K562 (cell line): Measurements from ENCODE around the gene KLRC4. TPM values are rescaled to one million over a fixed set of nuclear protein-coding genes. Genes with fewer than 3 reads are reported as not detected.

Experiments
- ELK3 ChIP-seq: fragments of 450-650 bp; formaldehyde crosslinking; IDR thresholded peaks from 2 replicates; pipeline ENCODE4 v1.4.0; 2020; ENCODE audit warnings: mild to moderate bottlenecking
- ETS2 ChIP-seq: IDR thresholded peaks from 2 replicates; pipeline ENCODE4 v1.6.1; 2016; ENCODE audit warnings: borderline replicate concordance, missing genetic modification characterization, mild to moderate bottlenecking, moderate library complexity, missing compliant biosample characterization; ENCODE audit not compliant: poor library complexity, severe bottlenecking
- HMGN3 ChIP-seq: IDR thresholded peaks from 2 replicates; pipeline ENCODE4 v1.6.1; 2011; ENCODE audit warnings: borderline replicate concordance, low read depth, mild to moderate bottlenecking, mixed read lengths, low read length; ENCODE audit not compliant: insufficient read length; ENCODE audit errors: extremely low read depth
- MAFF ChIP-seq: IDR thresholded peaks from 2 replicates; pipeline ENCODE4 v1.6.1; 2012; ENCODE audit warnings: low read length, improper control_type of control experiment
- PREB ChIP-seq: sonication (generic); formaldehyde crosslinking; IDR thresholded peaks from 2 replicates; pipeline ENCODE4 v1.8.1; 2023; ENCODE audit warnings: mild to moderate bottlenecking, missing genetic modification reagents
- ZBTB17 ChIP-seq: fragments of 450-650 bp; formaldehyde crosslinking; IDR thresholded peaks from 2 replicates; pipeline ENCODE4 v1.4.0; 2020; ENCODE audit warnings: mild to moderate bottlenecking
- ZNF384 ChIP-seq: IDR thresholded peaks from 2 replicates; pipeline ENCODE4 v1.6.1; 2012; ENCODE audit warnings: low read depth, low read length, improper control_type of control experiment
- ZNF41 ChIP-seq: fragments of 250-450 bp; sonication (Bioruptor Pico); conservative IDR thresholded peaks from 2 replicates; pipeline ENCODE4 v1.4.0; 2020; ENCODE audit warnings: mild to moderate bottlenecking
- ZNF507 ChIP-seq: conservative IDR thresholded peaks from 2 replicates; pipeline ENCODE4 v1.6.1; 2017; ENCODE audit warnings: missing genetic modification characterization, missing compliant biosample characterization
- ZZZ3 ChIP-seq: fragments of 450-650 bp; IDR thresholded peaks from 2 replicates; pipeline ENCODE4 v1.6.1; 2016; ENCODE audit warnings: antibody characterized with exemption, mild to moderate bottlenecking, moderate library complexity
- polyA plus RNA-seq, 8 experiments: library from polyadenylated mRNA; depleted of rRNA in 4 of 8; stranded (reverse) in 5 of 8; unstranded in 3 of 8; fragments of >200 nt; fragmentation: Nextera tagmentation in 2 of 8; fragmentation: Illumina TruSeq in 1 of 8; extraction: Ambion mirVana in 2 of 8; extraction: Trizol in 1 of 8; gene quantifications; 2 replicates each; pipeline versions ENCODE4 v1.2.1 to v1.2.3, GENCODE V29; 2011 to 2014; ENCODE audit warnings: inconsistent platforms in 1 of 8, missing spikeins in 1 of 8
- total RNA-seq, 7 experiments: library from RNA; depleted of rRNA in 6 of 7; stranded (reverse); fragments of >200 nt in 6 of 7; fragmentation: Illumina TruSeq in 2 of 7; extraction: Trizol in 2 of 7; gene quantifications; 2 replicates each; pipeline versions ENCODE4 v1.2.1 to v1.2.3, GENCODE V29; 2011 to 2021; ENCODE audit warnings: low replicate concordance in 1 of 7
- TF ChIP-seq, protein P1 (sequence below): fragments of 450-650 bp; conservative IDR thresholded peaks from 2 replicates; pipeline ENCODE4 v1.6.1; 2016; ENCODE audit warnings: missing genetic modification characterization, low read depth, mild to moderate bottlenecking, missing compliant biosample characterization, moderate library complexity
- TF ChIP-seq, protein P2 (sequence below): fragments of 450-650 bp; IDR thresholded peaks from 2 replicates; pipeline ENCODE4 v1.6.1; 2017; ENCODE audit warnings: mild to moderate bottlenecking, moderate library complexity

Gene KLRC4
- total and polyA plus RNA-seq, 9 of the 15 experiments (the other 6 are each of a cell fraction or from before 2014, with no cell fraction given): 0.17 TPM; not detected in 8

DNA sequence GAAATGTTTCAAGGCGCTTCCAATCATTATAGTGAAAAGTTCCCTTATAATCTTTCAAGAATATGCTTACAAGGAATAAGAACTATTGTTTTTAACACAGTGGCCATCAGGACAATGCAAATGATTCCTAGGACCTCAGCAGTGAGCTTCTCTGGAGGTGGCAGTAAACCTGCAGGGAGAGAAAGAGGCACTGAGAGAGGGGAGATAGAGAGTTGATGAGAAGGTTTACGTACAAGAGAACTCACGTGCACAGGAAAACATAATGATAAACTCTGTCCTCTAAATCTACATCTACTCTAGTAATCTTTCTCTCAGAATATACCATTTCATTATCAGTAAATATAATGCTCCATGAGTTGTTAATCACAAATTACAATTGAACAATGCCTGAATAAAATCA lies 715 bp downstream of the KLRC4 start (continued):
- TF ChIP-seq ELK3 (CRISPR knock-in tag) (no peak), ZNF41 (CRISPR knock-in tag) (no peak), HMGN3 (no peak), PREB (CRISPR knock-in tag) (no peak), ZBTB17 (no peak), MAFF (no peak), ZNF507 (tag) (no peak), ZZZ3 (no peak), ZNF384 (no peak), ETS2 (tag) (no peak)
- TF ChIP-seq, protein P1, sequence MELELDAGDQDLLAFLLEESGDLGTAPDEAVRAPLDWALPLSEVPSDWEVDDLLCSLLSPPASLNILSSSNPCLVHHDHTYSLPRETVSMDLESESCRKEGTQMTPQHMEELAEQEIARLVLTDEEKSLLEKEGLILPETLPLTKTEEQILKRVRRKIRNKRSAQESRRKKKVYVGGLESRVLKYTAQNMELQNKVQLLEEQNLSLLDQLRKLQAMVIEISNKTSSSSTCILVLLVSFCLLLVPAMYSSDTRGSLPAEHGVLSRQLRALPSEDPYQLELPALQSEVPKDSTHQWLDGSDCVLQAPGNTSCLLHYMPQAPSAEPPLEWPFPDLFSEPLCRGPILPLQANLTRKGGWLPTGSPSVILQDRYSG (tag): no peak
- TF ChIP-seq, protein P2, sequence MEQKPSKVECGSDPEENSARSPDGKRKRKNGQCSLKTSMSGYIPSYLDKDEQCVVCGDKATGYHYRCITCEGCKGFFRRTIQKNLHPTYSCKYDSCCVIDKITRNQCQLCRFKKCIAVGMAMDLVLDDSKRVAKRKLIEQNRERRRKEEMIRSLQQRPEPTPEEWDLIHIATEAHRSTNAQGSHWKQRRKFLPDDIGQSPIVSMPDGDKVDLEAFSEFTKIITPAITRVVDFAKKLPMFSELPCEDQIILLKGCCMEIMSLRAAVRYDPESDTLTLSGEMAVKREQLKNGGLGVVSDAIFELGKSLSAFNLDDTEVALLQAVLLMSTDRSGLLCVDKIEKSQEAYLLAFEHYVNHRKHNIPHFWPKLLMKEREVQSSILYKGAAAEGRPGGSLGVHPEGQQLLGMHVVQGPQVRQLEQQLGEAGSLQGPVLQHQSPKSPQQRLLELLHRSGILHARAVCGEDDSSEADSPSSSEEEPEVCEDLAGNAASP: no peak
